ENCODE data around the gene ANKZF1.

Gene ANKZF1

GRCh38 chr2:219246559-219246958 is 17.0 kb downstream of the ANKZF1 start:
- Histone ChIP-seq H3K27me3 (replicated peaks) (no peaks in the 10 kb centered on the region), H3K36me3 (replicated peaks) (peaks cover 5% of the 10 kb centered on the region), H3K27ac (no peak overlapping the region), H3K4me3 (ENCODE audit: low read depth, low read length) (no peak overlapping the region)
- DNase-seq, result no peak
- TF ChIP-seq CTCF (IDR thresholded peaks at IDR 0.05; ENCODE audit: low read depth, low read length, missing control alignments), result no peak
- in situ Hi-C loops (cut with HindIII; ENCODE audit: low pct_ligation_motif_present, low sequenced_read_pairs), result no loop called here

GRCh38 chr2:219247678-219248642 is 18.4 kb downstream of the ANKZF1 start:
- Histone ChIP-seq H3K4me3 (ENCODE audit: low read depth, low read length) (no peak overlapping the region), H3K27ac (no peak overlapping the region), H3K36me3 (replicated peaks) (peaks cover 5% of the 10 kb centered on the region), H3K27me3 (replicated peaks) (peaks cover under 1% of the 10 kb centered on the region)
- in situ Hi-C loops (cut with HindIII; ENCODE audit: low pct_ligation_motif_present, low sequenced_read_pairs), result no loop called here
- DNase-seq, result no peak
- no peak for TF ChIP-seq CTCF (IDR thresholded peaks at IDR 0.05; ENCODE audit: low read depth, low read length, missing control alignments)

DNA sequence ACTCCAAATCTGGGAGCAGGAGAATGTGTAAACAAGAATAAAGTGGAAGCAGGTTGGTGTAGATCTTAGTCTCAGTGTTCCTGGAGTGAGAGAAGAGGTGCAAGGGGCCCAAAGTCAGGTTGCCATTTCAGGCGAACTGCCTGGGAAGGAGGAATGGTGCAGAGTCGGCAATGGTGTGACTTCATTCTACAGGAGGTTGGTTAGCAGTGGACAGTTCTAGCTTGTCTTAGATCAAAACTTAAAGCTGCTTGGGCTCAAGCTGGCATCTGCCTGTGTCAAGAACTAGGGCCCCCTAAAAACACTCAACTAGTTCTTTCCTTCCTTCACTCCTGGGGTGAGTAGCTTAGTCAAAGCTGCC is 19.2 kb downstream of the ANKZF1 start:
- Histone ChIP-seq H3K27ac (no peak overlapping the region), H3K36me3 (replicated peaks) (peaks cover 5% of the 10 kb centered on the region), H3K27me3 (replicated peaks) (peaks cover 4% of the 10 kb centered on the region), H3K4me3 (ENCODE audit: low read depth, low read length) (no peak overlapping the region)
- no peak for TF ChIP-seq CTCF (IDR thresholded peaks at IDR 0.05; ENCODE audit: low read depth, low read length, missing control alignments)
- DNase-seq, result no peak
- in situ Hi-C loops (cut with HindIII; ENCODE audit: low pct_ligation_motif_present, low sequenced_read_pairs), result no loop called here

GRCh38 chr2:219249203-219249980 is 19.8 kb downstream of the ANKZF1 start:
- Histone ChIP-seq H3K4me3 (ENCODE audit: low read depth, low read length) (no peak overlapping the region), H3K36me3 (replicated peaks) (peaks cover 5% of the 10 kb centered on the region), H3K27ac (peak overlapping the region; percentile 18), H3K27me3 (replicated peaks) (peaks cover 9% of the 10 kb centered on the region)
- in situ Hi-C loops (cut with HindIII; ENCODE audit: low pct_ligation_motif_present, low sequenced_read_pairs), result no loop called here
- peak; percentile 15 for DNase-seq
- TF ChIP-seq CTCF (IDR thresholded peaks at IDR 0.05; ENCODE audit: low read depth, low read length, missing control alignments), result no peak

GRCh38 chr2:219250049-219250781 is 20.6 kb downstream of the ANKZF1 start:
- peaks cover 5% of the 10 kb centered on the region for H3K36me3 ChIP-seq (replicated peaks)
- TF ChIP-seq CTCF (IDR thresholded peaks at IDR 0.05; ENCODE audit: low read depth, low read length, missing control alignments), result no peak
- no peak for DNase-seq
- in situ Hi-C loops (cut with HindIII; ENCODE audit: low pct_ligation_motif_present, low sequenced_read_pairs), result no loop called here
- no peak overlapping the region for H3K27ac ChIP-seq
- H3K4me3 ChIP-seq (ENCODE audit: low read depth, low read length), result no peak overlapping the region
- peaks cover 14% of the 10 kb centered on the region for H3K27me3 ChIP-seq (replicated peaks)
